ENCODE measurements around the gene DPF3.

GRCh38 chr14:72828604-72829003 lies 65.3 kb downstream of the DPF3 start:
- TF ChIP-seq CTCF (IDR thresholded peaks at IDR 0.05; ENCODE audit: insufficient read depth, low read length, poor library complexity, severe bottlenecking) (no peak), EZH2phosphoT487 (conservative IDR thresholded peaks at IDR 0.05; ENCODE audit: low read length) (no peak)
